ENCODE results near the gene TTC23.

The TTC23 gene

DNA sequence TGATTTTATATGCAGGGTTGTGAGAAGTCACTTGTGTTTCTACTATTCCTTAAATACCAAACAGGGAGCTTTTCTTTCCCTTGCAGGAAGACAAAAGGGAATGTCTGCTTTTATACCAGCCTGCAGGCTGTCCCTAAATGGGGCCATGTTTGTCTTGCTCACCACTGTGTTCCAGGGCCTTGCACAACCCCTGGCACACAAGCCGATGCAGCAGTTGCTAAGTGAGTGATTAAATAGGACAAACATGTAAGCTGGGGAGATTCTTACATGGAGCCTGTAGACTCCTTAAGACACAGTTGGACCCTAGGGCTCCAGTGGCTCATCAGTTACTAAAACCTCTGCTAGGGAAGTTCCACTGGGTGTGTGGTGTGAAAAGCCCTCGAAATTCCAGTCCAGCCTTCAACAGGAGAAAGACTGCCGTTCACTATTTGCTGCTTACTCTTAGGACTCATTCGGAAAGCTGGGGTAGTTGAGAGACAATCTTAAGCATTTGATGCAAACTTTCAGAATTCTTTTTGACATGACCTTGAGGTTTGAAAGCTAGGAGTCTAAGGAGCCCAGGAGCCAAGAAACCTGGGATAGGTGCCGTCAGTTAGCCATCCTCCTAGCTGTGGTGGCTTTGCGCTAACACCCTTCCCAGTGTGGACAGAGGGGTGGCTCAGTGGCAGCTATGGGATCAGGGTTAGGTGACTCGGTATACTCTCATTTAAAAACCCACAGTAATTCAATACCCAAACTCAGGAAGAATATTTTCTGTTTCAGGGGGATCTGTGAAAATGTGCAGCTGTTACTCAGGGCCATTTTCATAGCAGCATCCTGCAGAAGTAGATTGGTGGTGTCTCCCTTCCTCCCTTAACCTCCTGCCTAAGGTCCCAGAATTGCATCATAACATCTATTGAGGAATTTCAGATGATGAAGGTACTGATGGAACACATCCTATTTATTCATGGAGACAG, 105.4 kb downstream of the TTC23 start:
- DNase-seq (ENCODE audit: low spot score) = no peak
- in situ Hi-C loops (cut with MboI; ENCODE audit: low sequenced_read_pairs, unreplicated experiment) = no loop called here
- TF ChIP-seq, protein P1, sequence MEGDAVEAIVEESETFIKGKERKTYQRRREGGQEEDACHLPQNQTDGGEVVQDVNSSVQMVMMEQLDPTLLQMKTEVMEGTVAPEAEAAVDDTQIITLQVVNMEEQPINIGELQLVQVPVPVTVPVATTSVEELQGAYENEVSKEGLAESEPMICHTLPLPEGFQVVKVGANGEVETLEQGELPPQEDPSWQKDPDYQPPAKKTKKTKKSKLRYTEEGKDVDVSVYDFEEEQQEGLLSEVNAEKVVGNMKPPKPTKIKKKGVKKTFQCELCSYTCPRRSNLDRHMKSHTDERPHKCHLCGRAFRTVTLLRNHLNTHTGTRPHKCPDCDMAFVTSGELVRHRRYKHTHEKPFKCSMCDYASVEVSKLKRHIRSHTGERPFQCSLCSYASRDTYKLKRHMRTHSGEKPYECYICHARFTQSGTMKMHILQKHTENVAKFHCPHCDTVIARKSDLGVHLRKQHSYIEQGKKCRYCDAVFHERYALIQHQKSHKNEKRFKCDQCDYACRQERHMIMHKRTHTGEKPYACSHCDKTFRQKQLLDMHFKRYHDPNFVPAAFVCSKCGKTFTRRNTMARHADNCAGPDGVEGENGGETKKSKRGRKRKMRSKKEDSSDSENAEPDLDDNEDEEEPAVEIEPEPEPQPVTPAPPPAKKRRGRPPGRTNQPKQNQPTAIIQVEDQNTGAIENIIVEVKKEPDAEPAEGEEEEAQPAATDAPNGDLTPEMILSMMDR (IDR thresholded peaks at IDR 0.05; ENCODE audit: borderline replicate concordance, control extremely low read depth, extremely low read depth, insufficient read depth, missing control alignments) = no peak

DNA sequence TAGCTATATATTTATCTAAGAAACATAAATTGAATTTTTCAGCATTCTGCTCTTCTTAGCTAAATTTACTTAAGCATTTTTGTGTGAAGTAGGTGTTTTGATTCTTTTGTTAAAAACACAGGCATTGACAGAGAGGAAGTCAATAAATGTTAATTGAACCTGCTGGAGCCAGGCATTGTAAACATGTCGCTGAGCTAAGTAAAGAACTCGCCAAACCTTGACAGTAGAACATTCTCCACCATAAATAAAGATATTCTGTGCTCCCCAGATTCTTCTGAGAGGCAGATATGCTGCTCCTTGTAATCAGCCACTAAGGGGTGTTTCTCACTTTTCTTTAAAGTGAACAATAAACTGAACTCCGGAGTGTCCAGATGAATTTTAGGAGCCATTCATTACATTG, 106.1 kb downstream of the TTC23 start:
- in situ Hi-C loops (cut with MboI; ENCODE audit: low sequenced_read_pairs, unreplicated experiment) = no loop called here
- TF ChIP-seq, protein P1 (IDR thresholded peaks at IDR 0.05; ENCODE audit: borderline replicate concordance, control extremely low read depth, extremely low read depth, insufficient read depth, missing control alignments) = no peak
- DNase-seq (ENCODE audit: low spot score) = no peak

DNA sequence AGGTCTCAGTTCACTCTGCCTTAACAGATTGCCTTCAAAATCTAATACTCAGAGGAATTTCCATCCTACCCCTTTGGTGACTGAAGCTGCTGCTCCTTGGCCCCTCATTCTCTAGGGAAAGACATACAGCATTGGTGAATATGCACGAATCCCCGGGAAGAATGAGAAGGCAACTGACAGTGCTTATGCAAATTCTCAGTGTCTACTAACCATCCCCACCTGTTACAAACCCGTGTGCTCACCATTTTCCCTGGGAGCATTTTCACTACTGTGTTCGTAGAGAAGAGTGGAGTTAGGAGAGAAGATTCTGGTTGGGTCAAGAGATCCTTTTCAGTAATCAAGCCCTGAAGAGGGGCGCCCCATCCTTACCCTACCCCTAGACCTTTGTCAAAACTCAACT, 106.8 kb downstream of the TTC23 start:
- in situ Hi-C loops (cut with MboI; ENCODE audit: low sequenced_read_pairs, unreplicated experiment) = no loop called here
- DNase-seq (ENCODE audit: low spot score) = no peak
- TF ChIP-seq, protein P1 (IDR thresholded peaks at IDR 0.05; ENCODE audit: borderline replicate concordance, control extremely low read depth, extremely low read depth, insufficient read depth, missing control alignments) = no peak

DNA sequence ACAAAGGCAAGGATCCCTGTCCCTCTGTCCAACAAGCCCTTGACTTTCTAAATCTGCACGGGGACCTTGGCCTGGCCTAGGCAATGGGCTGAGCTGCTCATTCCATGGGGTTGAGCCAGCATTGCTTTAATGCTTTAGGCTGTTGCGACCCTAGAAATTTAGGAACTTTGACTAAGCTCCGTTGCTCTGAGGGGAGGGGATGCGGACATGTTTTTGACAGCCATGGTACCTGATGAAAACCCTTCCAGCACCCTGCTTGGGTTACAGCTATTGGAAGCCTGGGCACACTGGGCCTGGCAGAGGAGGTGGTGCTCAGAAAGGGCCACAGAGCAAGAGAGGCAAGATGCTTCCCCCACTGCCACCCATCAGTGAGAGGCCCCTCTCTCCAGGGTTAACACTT, 107.4 kb downstream of the TTC23 start:
- TF ChIP-seq, protein P1 (IDR thresholded peaks at IDR 0.05; ENCODE audit: borderline replicate concordance, control extremely low read depth, extremely low read depth, insufficient read depth, missing control alignments) = no peak
- in situ Hi-C loops (cut with MboI; ENCODE audit: low sequenced_read_pairs, unreplicated experiment) = no loop called here
- DNase-seq (ENCODE audit: low spot score) = no peak

DNA sequence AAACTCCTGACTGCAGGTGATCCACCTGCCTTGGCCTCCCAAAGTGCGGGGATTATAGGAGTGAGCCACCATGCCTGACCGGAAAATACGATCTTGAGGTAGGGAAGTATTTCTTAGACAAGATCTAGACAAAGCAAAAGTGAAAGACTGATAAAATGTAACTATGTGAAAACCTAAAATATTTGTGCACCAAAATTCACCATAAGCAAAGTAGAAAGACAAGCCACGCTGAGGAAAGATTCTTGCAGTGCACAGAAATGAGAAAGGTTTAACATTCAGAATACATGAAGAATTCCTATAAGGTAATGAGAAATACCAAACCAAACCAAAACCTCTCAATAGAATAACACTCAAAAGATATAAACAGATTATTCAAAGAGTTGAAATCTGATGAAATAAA, 108.8 kb downstream of the TTC23 start:
- TF ChIP-seq, protein P1 (IDR thresholded peaks at IDR 0.05; ENCODE audit: borderline replicate concordance, control extremely low read depth, extremely low read depth, insufficient read depth, missing control alignments) = no peak
- in situ Hi-C loops (cut with MboI; ENCODE audit: low sequenced_read_pairs, unreplicated experiment) = no loop called here
- DNase-seq (ENCODE audit: low spot score) = no peak

DNA sequence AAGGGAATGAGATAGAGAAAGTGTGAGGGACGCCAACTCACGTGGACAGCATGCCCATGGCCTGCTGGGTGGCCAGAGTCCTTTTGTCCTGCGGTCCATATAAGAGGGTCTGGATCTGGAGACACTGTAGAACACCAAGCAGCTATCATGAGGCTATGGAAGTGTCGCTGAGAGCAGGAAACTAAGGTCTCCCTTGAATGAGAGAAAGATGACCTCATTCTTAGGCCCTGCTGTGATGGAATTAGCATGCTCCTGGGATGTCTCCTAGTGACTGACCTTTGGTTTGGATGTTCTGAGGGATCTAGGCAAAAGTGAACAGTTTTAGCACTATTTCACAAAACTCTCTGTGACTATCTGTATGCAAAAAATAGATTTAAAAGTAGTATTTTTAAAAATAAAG, 110.1 kb downstream of the TTC23 start:
- TF ChIP-seq, protein P1 (IDR thresholded peaks at IDR 0.05; ENCODE audit: borderline replicate concordance, control extremely low read depth, extremely low read depth, insufficient read depth, missing control alignments) = no peak
- in situ Hi-C loops (cut with MboI; ENCODE audit: low sequenced_read_pairs, unreplicated experiment) = no loop called here
- no peak for DNase-seq (ENCODE audit: low spot score)
